ENCODE data around the gene C16orf96. TPM values are rescaled to one million over a fixed set of nuclear protein-coding genes. Genes with fewer than 3 reads are reported as not detected.

C16orf96 gene
- total and polyA plus RNA-seq, 2 of the 8 experiments (the other 6 are each of a cell fraction or from before 2014, with no cell fraction given): 1.0 to 1.3 TPM

GRCh38 chr16:4510131-4510530 is 46.0 kb upstream of the C16orf96 start:
- Histone ChIP-seq H4K20me1 (replicated peaks in 1 of 2; ENCODE audit: control insufficient read depth in 1 of 2, insufficient read depth in 2 of 2, low read length in 2 of 2) (peaks cover 6 to 18% of the 10 kb centered on the region in 2 experiments), H2AK5ac (ENCODE audit: low read depth, low read length) (no peak overlapping the region), H3K4me3 (ENCODE audit: extremely low read depth in 1 of 4, insufficient read depth in 2 of 4, low read depth in 3 of 4, low read length in 4 of 4) (no peak overlapping the region), H2BK5ac (ENCODE audit: low read depth, low read length) (no peak overlapping the region), H3K18ac (ENCODE audit: extremely low read depth, low read length) (no peak overlapping the region), H4K8ac (ENCODE audit: extremely low read depth, insufficient read depth, low read length) (no peak overlapping the region), H3K4ac (replicated peaks; ENCODE audit: insufficient read length, low read depth, low read length) (no peak overlapping the region), H3K14ac (ENCODE audit: insufficient read length) (no peak overlapping the region), H4K91ac (replicated peaks; ENCODE audit: insufficient read length, low read length) (no peak overlapping the region), H2BK12ac (ENCODE audit: low read depth, low read length) (no peak overlapping the region), H3K79me1 (ENCODE audit: low read depth, low read length) (no peaks in the 10 kb centered on the region; the same call in 1 of the 2 replicates), H2BK120ac (replicated peaks; ENCODE audit: low read depth, low read length) (no peak overlapping the region), H2AFZ (ENCODE audit: low read length) (no peak overlapping the region), H3K27me3 (replicated peaks in 1 of 4; ENCODE audit: control insufficient read depth in 3 of 4, extremely low read depth in 1 of 4, insufficient read depth in 3 of 4, low read length in 3 of 4) (no peaks in the 10 kb centered on the region), H2BK20ac (ENCODE audit: low read length) (no peak overlapping the region), H3K4me2 (ENCODE audit: insufficient read depth in 1 of 2, low read depth in 2 of 2, low read length in 2 of 2) (no peak overlapping the region), H3K36me3 (ENCODE audit: control insufficient read depth in 2 of 4, insufficient read depth in 4 of 4, low read length in 3 of 4) (peaks cover 10 to 20% (median 16%) of the 10 kb centered on the region in 4 experiments; a peak in 6 of 8 replicates), H4K5ac (ENCODE audit: insufficient read length, low read depth, low read length) (no peak overlapping the region), H3K23me2 (ENCODE audit: low read depth, low read length) (no peaks in the 10 kb centered on the region), H2BK15ac (ENCODE audit: low read length) (no peak overlapping the region), H3K23ac (ENCODE audit: insufficient read length) (no peak overlapping the region), H3K9me3 (ENCODE audit: insufficient read depth in 2 of 2, low read depth in 1 of 2, low read length in 1 of 2) (no peaks in the 10 kb centered on the region), H3K4me1 (replicated peaks in 1 of 4; ENCODE audit: control insufficient read depth in 3 of 4, insufficient read depth in 4 of 4, low read length in 3 of 4) (peaks cover 0 to 5% (median 2%) of the 10 kb centered on the region in 4 experiments; a peak in 6 of 7 replicates), H3K56ac (replicated peaks; ENCODE audit: insufficient read length, low read depth, low read length) (no peak overlapping the region), H3K27ac (ENCODE audit: low read depth, low read length) (no peak overlapping the region), H3K79me2 (ENCODE audit: control insufficient read depth in 1 of 2, insufficient read depth in 2 of 2, low read length in 2 of 2) (peaks cover 0 to 3% of the 10 kb centered on the region in 2 experiments; a peak in 1 of 4 replicates), H3K9ac (replicated peaks in 1 of 4; ENCODE audit: extremely low read depth in 1 of 4, low read depth in 3 of 4, low read length in 3 of 4) (no peak overlapping the region)
- WGBS, 2 experiments (ENCODE audit: extremely low coverage in 1 of 2, insufficient coverage in 1 of 2, insufficient read length in 1 of 2, insufficient replicate concordance in 2 of 2, low coverage in 1 of 2, low lambda C conversion rate in 2 of 2, missing lambda C conversion rate in 1 of 2): 68% methylated on average over 4 of the region's 5 CpGs; no CpG with 5 or more reads in 1 of the 2 experiments
- no peak for TF ChIP-seq CTCF (IDR thresholded peaks at IDR 0.05; ENCODE audit: control extremely low read depth in 1 of 3, insufficient read depth in 1 of 3, low read depth in 1 of 3, low read length in 3 of 3)
- TF ChIP-seq TAF1 (IDR thresholded peaks at IDR 0.05; ENCODE audit: low read depth, low read length): no peak
- TF ChIP-seq GABPA (IDR thresholded peaks at IDR 0.05; ENCODE audit: borderline replicate concordance, insufficient read depth, low read length): no peak
- 0 out of 3 replicates have a peak, but pooled peaks of 1 of the 2 experiments have one; percentile 4 for TF ChIP-seq POLR2A (IDR thresholded peaks at IDR 0.05; ENCODE audit: control extremely low read depth in 1 of 2, low read depth in 2 of 2, low read length in 2 of 2)
- no peak for DNase-seq (ENCODE audit: low read depth in 1 of 2, low spot score in 2 of 2)
- FAIRE-seq: no peak
- ChIA-PET CTCF (ENCODE audit: partially characterized antibody) (interaction anchor here (0.7 to 35.4 kb wide), 14 partner anchors 11 to 1671 kb away, joined by 3 to 968 read pairs (median 4); partner anchors contain the start of genes C16orf96, CDIP1, HMOX2 and MGRN1), POLR2A (ENCODE audit: partially characterized antibody) (interaction anchor here (0.6 to 1.3 kb wide), 7 partner anchors 28 to 103 kb away, joined by 3 to 5 read pairs (median 3); partner anchors contain the start of genes CDIP1, DNAJA3 and NMRAL1)

All from H1 (cell line).